ENCODE measurements around the gene RAB36.

The RAB36 gene

DNA sequence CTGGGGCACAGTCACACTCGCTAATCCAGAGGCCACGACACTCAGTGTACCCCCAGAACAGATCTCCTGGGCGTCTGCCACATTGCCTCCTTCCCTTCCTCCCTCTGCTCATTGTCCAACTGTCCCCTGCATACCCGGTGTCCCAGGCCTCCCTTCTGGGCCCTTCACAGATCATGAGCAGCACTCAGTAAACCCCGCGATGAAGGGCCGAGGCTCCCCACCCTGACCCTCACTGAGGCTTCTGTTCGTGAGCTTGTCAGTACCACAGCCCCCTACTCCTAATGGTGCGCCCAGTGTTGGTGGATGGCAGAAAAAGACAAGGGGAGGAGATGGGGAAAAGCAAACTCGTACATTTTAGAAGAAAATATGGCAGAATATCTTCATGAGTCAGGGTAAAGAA is 16.1 kb upstream of the RAB36 start:
- TF ChIP-seq, protein P1, sequence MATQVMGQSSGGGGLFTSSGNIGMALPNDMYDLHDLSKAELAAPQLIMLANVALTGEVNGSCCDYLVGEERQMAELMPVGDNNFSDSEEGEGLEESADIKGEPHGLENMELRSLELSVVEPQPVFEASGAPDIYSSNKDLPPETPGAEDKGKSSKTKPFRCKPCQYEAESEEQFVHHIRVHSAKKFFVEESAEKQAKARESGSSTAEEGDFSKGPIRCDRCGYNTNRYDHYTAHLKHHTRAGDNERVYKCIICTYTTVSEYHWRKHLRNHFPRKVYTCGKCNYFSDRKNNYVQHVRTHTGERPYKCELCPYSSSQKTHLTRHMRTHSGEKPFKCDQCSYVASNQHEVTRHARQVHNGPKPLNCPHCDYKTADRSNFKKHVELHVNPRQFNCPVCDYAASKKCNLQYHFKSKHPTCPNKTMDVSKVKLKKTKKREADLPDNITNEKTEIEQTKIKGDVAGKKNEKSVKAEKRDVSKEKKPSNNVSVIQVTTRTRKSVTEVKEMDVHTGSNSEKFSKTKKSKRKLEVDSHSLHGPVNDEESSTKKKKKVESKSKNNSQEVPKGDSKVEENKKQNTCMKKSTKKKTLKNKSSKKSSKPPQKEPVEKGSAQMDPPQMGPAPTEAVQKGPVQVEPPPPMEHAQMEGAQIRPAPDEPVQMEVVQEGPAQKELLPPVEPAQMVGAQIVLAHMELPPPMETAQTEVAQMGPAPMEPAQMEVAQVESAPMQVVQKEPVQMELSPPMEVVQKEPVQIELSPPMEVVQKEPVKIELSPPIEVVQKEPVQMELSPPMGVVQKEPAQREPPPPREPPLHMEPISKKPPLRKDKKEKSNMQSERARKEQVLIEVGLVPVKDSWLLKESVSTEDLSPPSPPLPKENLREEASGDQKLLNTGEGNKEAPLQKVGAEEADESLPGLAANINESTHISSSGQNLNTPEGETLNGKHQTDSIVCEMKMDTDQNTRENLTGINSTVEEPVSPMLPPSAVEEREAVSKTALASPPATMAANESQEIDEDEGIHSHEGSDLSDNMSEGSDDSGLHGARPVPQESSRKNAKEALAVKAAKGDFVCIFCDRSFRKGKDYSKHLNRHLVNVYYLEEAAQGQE (IDR thresholded peaks at IDR 0.05; ENCODE audit: insufficient read depth in 1 of 2, low read depth in 2 of 2, low read length in 2 of 2) = no peak
- no peak for TF ChIP-seq FOXP2 (optimal IDR thresholded peaks at IDR 0.05; ENCODE audit: borderline replicate concordance, extremely low read depth, extremely low read length, insufficient read depth)
- TF ChIP-seq SIN3A (IDR thresholded peaks at IDR 0.05; ENCODE audit: borderline replicate concordance, insufficient read depth, low read length) = no peak
- TF ChIP-seq POLR2AphosphoS5 (IDR thresholded peaks at IDR 0.05; ENCODE audit: low read depth, low read length) = no peak
- TF ChIP-seq TAF1 (IDR thresholded peaks at IDR 0.05; ENCODE audit: borderline replicate concordance, insufficient read depth, low read length) = no peak

DNA sequence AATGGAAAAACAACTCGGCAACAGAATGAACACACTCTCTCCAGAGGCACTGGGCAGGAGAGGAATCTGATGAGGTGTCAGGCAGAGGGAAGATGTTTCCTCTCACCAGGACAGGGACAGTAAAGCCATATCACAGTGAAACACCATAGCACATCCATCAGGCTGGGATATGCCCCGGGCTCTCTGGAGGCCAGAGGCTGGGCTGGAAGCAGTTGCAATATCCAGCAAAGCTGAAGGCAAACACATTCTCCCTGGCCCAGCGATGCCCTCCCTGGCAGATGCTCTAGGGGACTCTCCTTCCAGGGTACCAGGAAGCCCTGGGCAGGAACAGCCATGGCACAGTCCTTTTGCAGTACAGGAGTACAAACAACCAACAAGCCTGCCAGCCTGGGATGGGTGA is 14.6 kb upstream of the RAB36 start:
- TF ChIP-seq, protein P1 (IDR thresholded peaks at IDR 0.05; ENCODE audit: insufficient read depth in 1 of 2, low read depth in 2 of 2, low read length in 2 of 2) = no peak
- TF ChIP-seq FOXP2 (optimal IDR thresholded peaks at IDR 0.05; ENCODE audit: borderline replicate concordance, extremely low read depth, extremely low read length, insufficient read depth) (no peak), SIN3A (IDR thresholded peaks at IDR 0.05; ENCODE audit: borderline replicate concordance, insufficient read depth, low read length) (no peak), TAF1 (IDR thresholded peaks at IDR 0.05; ENCODE audit: borderline replicate concordance, insufficient read depth, low read length) (no peak), POLR2AphosphoS5 (IDR thresholded peaks at IDR 0.05; ENCODE audit: low read depth, low read length) (no peak)

DNA sequence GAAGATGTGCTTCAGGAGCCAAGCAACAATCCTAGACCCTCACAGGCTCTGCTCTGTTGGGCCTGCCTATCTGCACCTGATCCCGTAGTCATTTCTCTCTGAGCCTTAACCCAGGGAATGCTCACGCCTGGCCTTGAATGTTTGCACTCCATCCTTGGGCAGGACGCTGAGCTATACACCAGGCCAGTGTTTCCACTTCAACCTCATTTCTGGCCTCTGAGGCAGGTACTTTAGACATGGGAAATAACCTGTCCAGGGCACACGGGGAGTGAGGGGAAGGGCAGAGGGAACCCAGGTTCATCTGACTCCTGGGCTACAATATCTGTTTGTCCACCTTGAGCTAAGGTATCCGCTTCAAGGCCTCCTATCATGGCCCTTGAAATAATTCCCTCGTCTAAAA is 13.3 kb upstream of the RAB36 start:
- no peak for TF ChIP-seq FOXP2 (optimal IDR thresholded peaks at IDR 0.05; ENCODE audit: borderline replicate concordance, extremely low read depth, extremely low read length, insufficient read depth)
- no peak for TF ChIP-seq POLR2AphosphoS5 (IDR thresholded peaks at IDR 0.05; ENCODE audit: low read depth, low read length)
- no peak for TF ChIP-seq SIN3A (IDR thresholded peaks at IDR 0.05; ENCODE audit: borderline replicate concordance, insufficient read depth, low read length)
- TF ChIP-seq TAF1 (IDR thresholded peaks at IDR 0.05; ENCODE audit: borderline replicate concordance, insufficient read depth, low read length) = no peak
- TF ChIP-seq, protein P1 (IDR thresholded peaks at IDR 0.05; ENCODE audit: insufficient read depth in 1 of 2, low read depth in 2 of 2, low read length in 2 of 2) = no peak

DNA sequence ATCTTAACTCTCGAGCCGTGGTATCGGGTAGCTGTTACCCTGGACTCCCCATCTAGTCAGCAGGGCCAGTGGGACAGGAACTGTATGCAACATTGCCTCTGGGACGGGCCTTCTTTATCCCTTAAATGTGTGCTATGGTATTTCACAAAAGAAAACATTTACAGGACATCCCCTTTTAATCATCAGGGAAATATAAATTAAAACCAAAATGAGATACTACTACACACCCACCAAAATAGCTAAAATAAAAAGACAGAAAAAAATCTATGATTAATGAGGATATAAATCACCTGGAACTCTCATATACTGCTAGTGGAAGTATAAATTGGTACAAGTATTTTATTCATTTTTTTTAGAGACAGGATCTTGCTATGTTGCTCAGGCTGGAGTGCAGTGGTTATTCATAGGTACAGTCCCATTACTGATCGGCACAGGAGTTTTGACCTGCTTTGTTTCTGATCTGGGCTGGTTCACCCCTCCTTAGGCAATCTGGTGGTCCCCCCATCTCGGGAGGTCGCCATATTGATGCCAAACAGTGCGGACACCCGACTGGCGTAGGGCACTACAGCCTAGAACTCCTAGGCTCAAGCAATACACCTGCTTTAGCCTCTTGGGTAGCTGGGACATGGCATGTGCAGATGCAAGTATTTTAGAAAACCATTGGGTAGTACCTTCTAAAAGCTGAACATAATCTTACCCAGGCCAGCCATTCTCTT is 12.7 kb upstream of the RAB36 start:
- TF ChIP-seq, protein P1 (IDR thresholded peaks at IDR 0.05; ENCODE audit: insufficient read depth in 1 of 2, low read depth in 2 of 2, low read length in 2 of 2) = no peak
- TF ChIP-seq SIN3A (IDR thresholded peaks at IDR 0.05; ENCODE audit: borderline replicate concordance, insufficient read depth, low read length) (no peak), TAF1 (IDR thresholded peaks at IDR 0.05; ENCODE audit: borderline replicate concordance, insufficient read depth, low read length) (no peak)

DNA sequence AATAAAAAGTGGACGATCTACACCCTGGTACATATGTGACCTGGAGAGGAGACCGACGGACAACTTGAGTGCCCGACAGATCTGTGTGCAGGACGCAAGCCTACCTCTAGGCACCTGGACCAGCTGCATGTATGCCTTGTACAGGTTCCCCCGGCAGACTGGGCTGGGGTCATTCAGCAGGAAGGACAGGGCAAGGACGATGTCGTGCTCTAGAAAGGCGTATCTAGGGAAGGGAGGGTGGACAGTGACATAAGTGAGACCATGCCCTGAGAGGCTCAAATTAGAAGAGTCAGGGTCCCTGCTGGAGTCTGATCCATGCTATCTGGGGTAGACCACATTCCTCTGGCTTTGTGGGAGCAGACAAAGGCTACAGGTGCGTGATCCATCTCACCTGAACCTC is 11.4 kb upstream of the RAB36 start:
- TF ChIP-seq TAF1 (IDR thresholded peaks at IDR 0.05; ENCODE audit: borderline replicate concordance, insufficient read depth, low read length) (no peak), FOXP2 (optimal IDR thresholded peaks at IDR 0.05; ENCODE audit: borderline replicate concordance, extremely low read depth, extremely low read length, insufficient read depth) (no peak), POLR2AphosphoS5 (IDR thresholded peaks at IDR 0.05; ENCODE audit: low read depth, low read length) (no peak), SIN3A (IDR thresholded peaks at IDR 0.05; ENCODE audit: borderline replicate concordance, insufficient read depth, low read length) (no peak)
- TF ChIP-seq, protein P1 (IDR thresholded peaks at IDR 0.05; ENCODE audit: insufficient read depth in 1 of 2, low read depth in 2 of 2, low read length in 2 of 2) = no peak

Data from PFSK-1 (cell line).